Fibroblast of skin of left quadriceps (primary cell): ENCODE results near the gene CHD5.
"Not testable (repeated sequence)": the region's sequence is repeated elsewhere in the genome, so short reads cannot be mapped to it uniquely, and the experiment has no call there.

ENCODE experiments used
- DNase-seq, 2 experiments: peaks; one replicate each; pipeline ENCODE4 v3.0.0-alpha.2; 2013; ENCODE audit warnings: low read depth in 2 of 2

Gene CHD5

GRCh38 chr1:6180268-6180706 is at the start of gene CHD5:
Gene CHD5 (minus strand): TSS chr1:6180321. CDS start chr1:6180023, 298 bp downstream.
- no peak for DNase-seq

- no peak for DNase-seq
Measured at GRCh38 chr1:6225651-6226050, 45.5 kb upstream of the CHD5 start.

- DNase-seq: no peak
Measured at GRCh38 chr1:6224718-6225117, 44.6 kb upstream of the CHD5 start.

- no peak for DNase-seq
Measured at GRCh38 chr1:6223617-6224016, 43.5 kb upstream of the CHD5 start.

GRCh38 chr1:6222636-6223035 is 42.5 kb upstream of the CHD5 start:
- no peak for DNase-seq

GRCh38 chr1:6221210-6221784 is 41.2 kb upstream of the CHD5 start:
- DNase-seq: no peak

GRCh38 chr1:6220236-6220635 is 40.1 kb upstream of the CHD5 start:
- DNase-seq: no peak

- not testable (repeated sequence) for DNase-seq
Measured at GRCh38 chr1:6219641-6220040, 39.5 kb upstream of the CHD5 start.

- DNase-seq: no peak
Measured at GRCh38 chr1:6218375-6219164, 38.4 kb upstream of the CHD5 start.

GRCh38 chr1:6212193-6212959 is 32.3 kb upstream of the CHD5 start:
- no peak for DNase-seq

- DNase-seq: no peak
Measured at GRCh38 chr1:6211731-6212130, 31.6 kb upstream of the CHD5 start.

- DNase-seq: no peak
Measured at GRCh38 chr1:6210591-6211355, 30.7 kb upstream of the CHD5 start.

- no peak for DNase-seq
Measured at GRCh38 chr1:6209661-6210580, 29.8 kb upstream of the CHD5 start.

GRCh38 chr1:6208723-6209660 is 28.9 kb upstream of the CHD5 start:
- DNase-seq: peak; percentile 13 to 15

- DNase-seq: no peak
Measured at GRCh38 chr1:6207921-6208320, 27.8 kb upstream of the CHD5 start.

GRCh38 chr1:6207075-6207885 is 27.2 kb upstream of the CHD5 start:
- no peak for DNase-seq

- no peak for DNase-seq
Measured at GRCh38 chr1:6206520-6206855, 26.4 kb upstream of the CHD5 start.

- DNase-seq: peak in 1 of 2 experiments; percentile 14
Measured at GRCh38 chr1:6205849-6206519, 25.9 kb upstream of the CHD5 start, which contains the start of gene RNF207. Gene RNF207 (plus strand): TSS chr1:6206119. CDS start chr1:6206536, 417 bp downstream.
